Fibroblast of lung (primary cell): ENCODE measurements around the gene KLHL2. TPM values are rescaled to one million over a fixed set of nuclear protein-coding genes. Genes with fewer than 3 reads are reported as not detected.
"Not testable (repeated sequence)": the region's sequence is repeated elsewhere in the genome, so short reads cannot be mapped to it uniquely, and the experiment has no call there.

Experiments used
- DNase-seq, 2 donors: peaks; one replicate each; pipeline versions ENCODE4 v3.0.0 to v3.0.0-alpha.2; 2010; ENCODE audit warnings: low read depth in 2 of 2
- H2AFZ ChIP-seq: 2 replicates; pipeline ENCODE4 v1.5.1; 2012; ENCODE audit warnings: low read length, control low read depth, inconsistent platforms
- H3K27ac ChIP-seq: 2 replicates; pipeline ENCODE4 v1.5.1; 2011; ENCODE audit warnings: low read length, control low read depth; ENCODE audit not compliant: insufficient read depth
- H3K27me3 ChIP-seq: 2 replicates; pipeline ENCODE4 v1.5.1; 2011; ENCODE audit warnings: mild to moderate bottlenecking, low read length; ENCODE audit not compliant: control insufficient read depth, insufficient read depth
- H3K36me3 ChIP-seq: 2 replicates; pipeline ENCODE4 v1.5.1; 2011; ENCODE audit warnings: low read length; ENCODE audit not compliant: control insufficient read depth, insufficient read depth
- H3K4me1 ChIP-seq: 2 replicates; pipeline ENCODE4 v1.5.1; 2011; ENCODE audit warnings: low read length; ENCODE audit not compliant: control insufficient read depth, insufficient read depth; ENCODE audit errors: extremely low read depth
- H3K4me2 ChIP-seq: 2 replicates; pipeline ENCODE4 v1.5.1; 2011; ENCODE audit warnings: low read length, control low read depth; ENCODE audit not compliant: insufficient read depth; ENCODE audit errors: extremely low read depth
- H3K4me3 ChIP-seq, 4 experiments: fragments of 200-600 bp in 1 of 4; sonication (generic) in 1 of 4; replicated peaks in 1 of 4; 2 replicates each; pipeline ENCODE4 v1.5.1; 2011 to 2016; ENCODE audit warnings: low read length in 4 of 4, low read depth in 3 of 4, mild to moderate bottlenecking in 3 of 4, control low read depth in 2 of 4, inconsistent platforms in 1 of 4, mixed read lengths in 1 of 4; ENCODE audit not compliant: insufficient read depth in 1 of 4; ENCODE audit errors: control extremely low read depth in 1 of 4
- H3K79me2 ChIP-seq: 2 replicates; pipeline ENCODE4 v1.5.1; 2012; ENCODE audit warnings: mild to moderate bottlenecking, low read length, inconsistent platforms; ENCODE audit not compliant: control insufficient read depth, insufficient read depth
- H3K9ac ChIP-seq: 2 replicates; pipeline ENCODE4 v1.5.1; 2011; ENCODE audit warnings: mild to moderate bottlenecking, low read length, control low read depth; ENCODE audit not compliant: insufficient read depth
- H3K9me3 ChIP-seq: 2 replicates; pipeline ENCODE4 v1.5.1; 2012; ENCODE audit warnings: low read depth, low read length; ENCODE audit not compliant: control insufficient read depth, insufficient read depth
- H4K20me1 ChIP-seq: 2 replicates; pipeline ENCODE4 v1.5.1; 2011; ENCODE audit warnings: low read length; ENCODE audit not compliant: control insufficient read depth, insufficient read depth; ENCODE audit errors: extremely low read depth
- CTCF ChIP-seq, 2 donors: IDR thresholded peaks in 1 of 2; conservative IDR thresholded peaks in 1 of 2; 1 replicate in 1 of 2; 2 replicates in 1 of 2; pipeline ENCODE4 v1.5.1; 2011 to 2012; ENCODE audit warnings: low read length in 2 of 2, control low read depth in 1 of 2, inconsistent platforms in 1 of 2, low read depth in 1 of 2, mild to moderate bottlenecking in 1 of 2
- EZH2 ChIP-seq: IDR thresholded peaks from 2 replicates; pipeline ENCODE4 v1.5.1; 2012; ENCODE audit warnings: low read length, control low read depth, mild to moderate bottlenecking; ENCODE audit errors: missing control alignments
- polyA plus RNA-seq, 2 donors: library from polyadenylated mRNA; depleted of rRNA in 1 of 2; stranded (reverse) in 1 of 2; unstranded in 1 of 2; fragments of >200 nt; gene quantifications; 2 replicates each; pipeline ENCODE4 v1.2.1, GENCODE V29; 2011 to 2012; ENCODE audit warnings: missing spikeins in 1 of 2
- total RNA-seq: library from RNA; depleted of rRNA; stranded (reverse); fragments of >200 nt; gene quantifications from 2 replicates; pipeline ENCODE4 v1.2.1, GENCODE V29; 2014

KLHL2 gene
- total and polyA plus RNA-seq, 2 donors (not counting 1 experiment from before 2014, with no cell fraction given): 14.5 to 26.1 TPM

DNA sequence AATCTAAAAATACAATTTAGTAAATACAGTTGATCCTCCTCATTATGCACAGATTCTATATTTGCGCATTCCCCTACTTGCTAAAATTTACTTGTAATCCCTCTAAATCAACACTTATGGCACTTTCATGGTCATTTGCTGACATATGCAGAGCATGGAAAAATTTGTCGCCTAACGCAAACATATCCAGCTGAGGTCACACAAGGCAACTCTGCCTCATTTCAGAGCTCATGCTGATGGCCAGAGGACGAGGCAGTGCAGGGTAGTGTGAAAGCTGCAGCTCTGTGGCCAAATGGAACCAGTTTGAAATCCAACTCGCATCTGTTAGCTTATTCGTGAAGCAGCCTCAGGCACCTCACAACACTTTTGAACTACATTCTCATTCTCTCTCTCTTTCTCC, 39.7 kb upstream of the KLHL2 start:
- Histone ChIP-seq H3K4me1 (no peaks in the 10 kb centered on the region), H3K4me3 (no peak overlapping the region), H3K27me3 (no peaks in the 10 kb centered on the region), H3K9me3 (no peaks in the 10 kb centered on the region), H3K9ac (no peak overlapping the region), H4K20me1 (no peaks in the 10 kb centered on the region), H3K27ac (no peak overlapping the region), H3K4me2 (no peak overlapping the region), H3K36me3 (no peaks in the 10 kb centered on the region), H3K79me2 (no peaks in the 10 kb centered on the region), H2AFZ (no peak overlapping the region)
- TF ChIP-seq CTCF (conservative IDR thresholded peaks at IDR 0.05 in 1 of 2, IDR thresholded peaks at IDR 0.05 in 1 of 2; ENCODE audit: low read depth in 1 of 2, low read length in 2 of 2): no peak
- no peak for TF ChIP-seq EZH2
- no peak for DNase-seq

GRCh38 chr4:165170819-165171218, 36.5 kb upstream of the KLHL2 start:
- no peak for DNase-seq
- TF ChIP-seq EZH2 (no peak), CTCF (conservative IDR thresholded peaks at IDR 0.05 in 1 of 2, IDR thresholded peaks at IDR 0.05 in 1 of 2; ENCODE audit: low read depth in 1 of 2, low read length in 2 of 2) (no peak)
- Histone ChIP-seq H4K20me1 (no peaks in the 10 kb centered on the region), H3K4me3 (no peak overlapping the region), H3K79me2 (no peaks in the 10 kb centered on the region), H3K4me2 (no peak overlapping the region), H3K4me1 (no peaks in the 10 kb centered on the region), H3K27ac (no peak overlapping the region), H2AFZ (no peak overlapping the region), H3K9ac (no peak overlapping the region), H3K9me3 (no peaks in the 10 kb centered on the region), H3K27me3 (no peaks in the 10 kb centered on the region), H3K36me3 (no peaks in the 10 kb centered on the region)

DNA sequence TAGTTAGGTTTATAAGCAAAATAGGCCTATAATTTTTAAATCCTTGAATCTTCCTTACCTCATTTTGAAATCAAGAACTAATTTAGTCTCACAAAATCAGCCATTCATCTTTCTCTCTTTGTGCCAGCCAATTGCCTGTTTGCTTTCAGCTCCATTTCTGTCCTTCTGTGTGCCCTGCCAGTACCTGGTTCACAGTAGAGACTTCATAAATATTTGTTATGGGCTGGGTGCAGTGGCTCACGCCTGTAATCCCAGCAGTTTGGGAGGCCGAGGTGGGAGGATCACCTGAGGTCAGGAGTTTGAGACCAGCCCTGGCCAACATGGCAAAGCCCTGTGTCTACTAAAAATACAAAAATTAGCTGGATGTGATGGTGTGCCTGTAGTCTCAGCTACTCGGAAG, 31.9 kb upstream of the KLHL2 start:
- not testable (repeated sequence) for H3K36me3 ChIP-seq, H3K79me2 ChIP-seq, H3K4me3 ChIP-seq, H3K4me1 ChIP-seq, H3K9ac ChIP-seq, H3K27me3 ChIP-seq, H3K9me3 ChIP-seq, DNase-seq, H2AFZ ChIP-seq, H3K27ac ChIP-seq, H3K4me2 ChIP-seq, H4K20me1 ChIP-seq
